DND-41 (cell line): ENCODE results near the gene NCKAP5L.
"Not testable (repeated sequence)": the region's sequence is repeated elsewhere in the genome, so short reads cannot be mapped to it uniquely, and the experiment has no call there.

Experiments
- EZH2 ChIP-seq: IDR thresholded peaks from 3 replicates; pipeline ENCODE4 v1.6.1; 2012; ENCODE audit warnings: borderline replicate concordance, low read depth, mild to moderate bottlenecking, moderate library complexity, low read length, inconsistent platforms; ENCODE audit not compliant: severe bottlenecking
- TF ChIP-seq, protein P1 (sequence below): IDR thresholded peaks from 2 replicates; pipeline ENCODE4 v1.5.1; 2012; ENCODE audit warnings: borderline replicate concordance, low read length, moderate library complexity, mild to moderate bottlenecking; ENCODE audit not compliant: poor library complexity, severe bottlenecking; ENCODE audit errors: extremely low read depth

DNA sequence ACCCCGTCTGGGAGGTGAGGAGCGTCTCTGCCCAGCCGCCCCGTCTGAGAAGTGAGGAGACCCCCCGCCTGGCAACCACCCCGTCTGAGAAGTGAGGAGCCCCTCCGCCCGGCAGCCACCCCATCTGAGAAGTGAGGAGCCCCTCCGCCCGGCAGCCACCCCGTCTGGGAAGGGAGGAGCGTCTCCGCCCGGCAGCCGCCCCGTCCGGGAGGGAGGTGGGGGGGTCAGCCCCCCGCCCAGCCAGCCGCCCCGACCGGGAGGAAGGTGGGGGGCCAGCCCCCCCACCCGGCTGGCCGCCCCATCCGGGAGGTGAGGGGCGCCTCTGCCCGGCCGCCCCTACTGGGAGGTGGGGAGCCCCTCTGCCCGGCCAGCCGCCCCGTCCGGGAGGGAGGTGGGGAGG, 32.7 kb upstream of the NCKAP5L start:
- TF ChIP-seq, protein P1, sequence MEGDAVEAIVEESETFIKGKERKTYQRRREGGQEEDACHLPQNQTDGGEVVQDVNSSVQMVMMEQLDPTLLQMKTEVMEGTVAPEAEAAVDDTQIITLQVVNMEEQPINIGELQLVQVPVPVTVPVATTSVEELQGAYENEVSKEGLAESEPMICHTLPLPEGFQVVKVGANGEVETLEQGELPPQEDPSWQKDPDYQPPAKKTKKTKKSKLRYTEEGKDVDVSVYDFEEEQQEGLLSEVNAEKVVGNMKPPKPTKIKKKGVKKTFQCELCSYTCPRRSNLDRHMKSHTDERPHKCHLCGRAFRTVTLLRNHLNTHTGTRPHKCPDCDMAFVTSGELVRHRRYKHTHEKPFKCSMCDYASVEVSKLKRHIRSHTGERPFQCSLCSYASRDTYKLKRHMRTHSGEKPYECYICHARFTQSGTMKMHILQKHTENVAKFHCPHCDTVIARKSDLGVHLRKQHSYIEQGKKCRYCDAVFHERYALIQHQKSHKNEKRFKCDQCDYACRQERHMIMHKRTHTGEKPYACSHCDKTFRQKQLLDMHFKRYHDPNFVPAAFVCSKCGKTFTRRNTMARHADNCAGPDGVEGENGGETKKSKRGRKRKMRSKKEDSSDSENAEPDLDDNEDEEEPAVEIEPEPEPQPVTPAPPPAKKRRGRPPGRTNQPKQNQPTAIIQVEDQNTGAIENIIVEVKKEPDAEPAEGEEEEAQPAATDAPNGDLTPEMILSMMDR = not testable (repeated sequence)
- TF ChIP-seq EZH2 = not testable (repeated sequence)
